Measurements from ENCODE around the gene PIK3R5.
A peak's percentile ranks its signal among the peaks of the same experiment; 100 is the strongest.

Gene PIK3R5, protein sequence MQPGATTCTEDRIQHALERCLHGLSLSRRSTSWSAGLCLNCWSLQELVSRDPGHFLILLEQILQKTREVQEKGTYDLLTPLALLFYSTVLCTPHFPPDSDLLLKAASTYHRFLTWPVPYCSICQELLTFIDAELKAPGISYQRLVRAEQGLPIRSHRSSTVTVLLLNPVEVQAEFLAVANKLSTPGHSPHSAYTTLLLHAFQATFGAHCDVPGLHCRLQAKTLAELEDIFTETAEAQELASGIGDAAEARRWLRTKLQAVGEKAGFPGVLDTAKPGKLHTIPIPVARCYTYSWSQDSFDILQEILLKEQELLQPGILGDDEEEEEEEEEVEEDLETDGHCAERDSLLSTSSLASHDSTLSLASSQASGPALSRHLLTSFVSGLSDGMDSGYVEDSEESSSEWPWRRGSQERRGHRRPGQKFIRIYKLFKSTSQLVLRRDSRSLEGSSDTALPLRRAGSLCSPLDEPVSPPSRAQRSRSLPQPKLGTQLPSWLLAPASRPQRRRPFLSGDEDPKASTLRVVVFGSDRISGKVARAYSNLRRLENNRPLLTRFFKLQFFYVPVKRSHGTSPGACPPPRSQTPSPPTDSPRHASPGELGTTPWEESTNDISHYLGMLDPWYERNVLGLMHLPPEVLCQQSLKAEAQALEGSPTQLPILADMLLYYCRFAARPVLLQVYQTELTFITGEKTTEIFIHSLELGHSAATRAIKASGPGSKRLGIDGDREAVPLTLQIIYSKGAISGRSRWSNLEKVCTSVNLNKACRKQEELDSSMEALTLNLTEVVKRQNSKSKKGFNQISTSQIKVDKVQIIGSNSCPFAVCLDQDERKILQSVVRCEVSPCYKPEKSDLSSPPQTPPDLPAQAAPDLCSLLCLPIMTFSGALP
- total RNA-seq: 154 to 409 (median 275) reads per million in 17 experiments

- peak; percentile 78 to 89 (median 88) for DNase-seq
These were observed at the start of gene PIK3R5 for GRCh38 chr17:8965394-8966168. TSS of gene PIK3R5 (minus strand) at chr17:8965707. CDS start at chr17:8911494, 54,213 bp downstream.

GRCh38 chr17:9011001-9011400, 45.5 kb upstream of the PIK3R5 start:
- DNase-seq: no peak

- DNase-seq: peak in 1 of 4 experiments; percentile 24
These were observed 44.2 kb upstream of the PIK3R5 start for GRCh38 chr17:9009737-9010136.

DNA sequence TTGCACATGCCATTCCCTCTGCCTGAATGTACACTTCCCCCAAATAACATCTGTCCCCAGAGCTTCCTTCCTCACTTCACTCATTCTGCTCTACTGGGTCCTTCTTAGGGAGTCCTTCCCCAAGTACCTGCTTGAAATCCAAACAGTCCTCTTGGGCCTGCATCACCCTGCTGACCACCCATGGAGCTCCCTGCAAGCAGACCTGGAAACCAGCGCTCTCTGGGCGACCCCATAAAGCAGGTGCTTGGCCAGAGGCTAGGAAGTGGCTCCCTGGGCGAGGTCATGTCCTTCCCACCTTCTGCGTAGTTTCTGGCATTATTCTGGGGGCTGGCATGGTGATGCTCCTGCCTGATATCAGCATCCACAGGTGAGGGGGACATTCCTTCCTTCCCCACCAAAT, 43.6 kb upstream of the PIK3R5 start:
- DNase-seq: no peak

DNA sequence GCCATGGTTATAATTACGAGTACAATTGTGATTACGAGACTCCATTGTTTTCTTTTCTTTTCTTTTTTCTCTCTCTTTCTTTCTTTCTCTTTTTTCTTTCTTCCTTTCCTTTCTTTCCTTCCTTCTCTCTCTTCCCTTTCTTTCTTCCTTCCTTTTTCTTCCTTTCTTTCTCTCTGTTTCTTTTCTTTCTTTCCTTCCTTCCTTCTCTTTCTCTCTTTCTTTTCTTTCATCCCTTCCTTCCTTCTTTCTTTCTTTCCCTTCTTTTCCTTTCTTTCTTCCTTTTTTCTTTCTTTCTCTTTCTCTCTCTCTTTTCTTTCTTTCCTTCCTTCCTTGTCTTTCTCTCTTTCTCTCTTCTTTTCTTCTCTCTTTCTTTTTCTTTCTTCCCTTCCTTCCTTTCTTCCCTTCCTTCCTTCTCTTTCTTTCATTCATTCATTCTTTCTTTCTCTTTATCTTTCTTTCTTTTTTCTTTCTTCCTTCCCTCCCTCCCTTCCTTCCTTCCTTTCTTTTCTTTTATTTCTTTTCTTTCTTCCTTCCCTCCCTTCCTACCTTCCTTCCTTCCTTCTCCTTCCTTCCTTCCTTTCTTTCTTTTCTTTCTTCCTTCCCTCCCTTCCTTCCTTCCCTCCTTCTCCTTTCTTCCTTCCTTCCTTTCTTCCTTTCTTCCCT, 41.7 kb upstream of the PIK3R5 start:
- no peak for DNase-seq

DNA sequence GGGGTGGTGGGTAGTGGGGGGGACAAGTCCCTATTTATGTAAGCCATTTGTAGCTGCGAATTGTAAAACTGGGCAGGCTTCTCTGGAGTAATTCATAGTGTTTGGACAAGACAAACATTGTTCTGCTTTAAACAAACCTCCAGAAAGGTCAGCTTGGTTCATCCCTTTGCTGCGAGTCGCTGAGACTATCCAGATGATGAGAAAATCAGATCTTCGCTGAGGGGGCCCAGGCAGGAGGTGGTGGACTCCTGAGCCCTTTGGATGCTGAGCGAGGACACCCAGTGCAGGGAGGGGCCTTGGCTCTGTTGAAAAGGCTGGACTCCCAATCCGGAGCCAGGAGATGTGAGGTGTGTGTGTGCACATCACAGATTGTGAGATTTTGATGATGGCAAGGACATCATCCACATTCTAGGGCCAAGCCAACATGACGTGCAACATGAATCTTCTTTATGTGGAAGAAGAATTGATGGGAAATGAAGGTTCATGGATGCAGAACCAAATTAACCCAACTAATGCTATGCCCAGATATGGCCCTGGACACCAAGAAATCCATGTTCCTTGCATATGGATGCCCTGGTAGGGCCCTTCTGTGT, 40.8 kb upstream of the PIK3R5 start:
- no peak for DNase-seq

- no peak for DNase-seq
These were observed 39.4 kb upstream of the PIK3R5 start for GRCh38 chr17:9004961-9005285.

DNA sequence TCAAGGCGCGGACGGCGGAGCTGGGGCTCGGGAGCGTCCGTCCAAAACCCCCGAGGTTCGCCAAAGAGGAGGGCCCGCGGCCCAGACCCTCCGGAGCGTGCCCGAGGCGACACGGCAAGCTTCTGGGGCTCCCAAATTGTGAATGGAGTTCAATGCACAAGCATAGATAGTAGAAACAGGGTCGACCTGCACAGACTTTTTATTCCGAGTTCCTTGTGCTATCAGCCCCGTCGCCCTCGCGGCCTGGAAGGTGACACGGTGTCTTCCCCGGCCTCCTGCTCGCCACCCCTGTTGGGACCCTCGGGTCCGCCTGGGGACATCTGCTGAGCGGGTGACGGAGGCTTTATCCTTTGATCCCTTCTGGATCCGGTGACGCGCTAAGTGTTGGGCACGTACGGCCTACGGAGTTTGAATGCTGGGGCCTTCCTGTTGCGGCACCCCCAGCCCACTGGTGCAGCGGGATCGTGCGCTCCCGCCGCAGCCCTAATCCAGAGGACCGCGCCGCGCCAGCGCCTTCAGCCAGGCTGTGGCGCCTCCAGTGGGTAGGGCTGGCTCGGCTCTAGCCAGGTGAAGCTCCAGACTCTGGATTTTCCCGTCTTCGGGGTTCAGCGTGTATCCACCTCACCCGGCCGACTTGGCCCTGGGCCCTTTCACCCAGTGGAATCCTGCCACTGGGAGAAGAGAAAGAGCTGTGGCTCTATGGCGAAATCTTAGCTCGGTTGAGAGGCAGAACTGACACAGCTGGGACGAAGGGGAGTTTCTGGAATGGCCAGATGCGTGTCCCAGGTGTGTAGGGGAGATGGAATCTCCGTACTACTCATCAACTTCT, 38.8 kb upstream of the PIK3R5 start:
- DNase-seq: no peak

- DNase-seq: peak in 1 of 4 experiments; percentile 26
These were observed 38.0 kb upstream of the PIK3R5 start for GRCh38 chr17:9003355-9004131.

DNA sequence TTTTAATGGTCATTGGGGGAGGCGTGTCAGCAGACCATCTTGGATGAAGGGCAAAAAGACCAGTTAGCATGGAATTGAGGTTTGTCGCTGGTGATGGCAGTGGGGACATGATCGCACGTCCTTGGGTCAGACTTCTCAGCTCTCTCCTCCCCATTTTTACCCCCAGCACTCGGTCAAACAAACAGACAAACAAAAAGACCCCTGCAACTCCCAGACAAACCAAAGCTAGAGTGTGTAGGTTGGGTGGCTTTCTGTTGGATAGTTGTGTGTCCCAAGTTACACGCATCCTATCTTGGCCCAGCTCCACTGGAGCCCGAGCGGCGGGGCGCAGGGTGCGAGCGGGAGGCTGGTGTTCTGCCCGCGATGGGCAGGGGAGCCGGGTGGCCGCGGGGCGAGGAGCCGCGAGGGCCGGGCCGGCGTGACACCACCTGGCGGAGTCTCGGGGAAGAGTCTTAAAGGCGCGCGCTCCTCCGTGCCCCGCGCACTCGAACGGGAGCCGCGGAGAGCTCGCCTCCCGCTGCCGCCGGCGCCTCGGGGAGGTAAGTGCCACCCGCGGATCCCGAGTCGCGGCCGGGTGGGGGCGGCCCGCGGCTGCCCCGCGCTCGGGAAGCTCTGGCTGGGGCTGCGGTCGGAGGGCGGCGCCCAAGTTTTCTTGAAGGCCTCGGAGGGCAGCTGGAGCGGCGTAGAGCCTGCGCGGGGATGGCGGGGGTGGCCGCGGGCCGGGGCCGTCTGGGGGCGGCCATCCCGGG, 37.3 kb upstream of the PIK3R5 start:
- peak in 2 of 4 experiments; percentile 55 to 67 for DNase-seq

- peak in 3 of 4 experiments; percentile 32 to 58 (median 54) for DNase-seq
These were observed 36.7 kb upstream of the PIK3R5 start for GRCh38 chr17:9002227-9002605.

DNA sequence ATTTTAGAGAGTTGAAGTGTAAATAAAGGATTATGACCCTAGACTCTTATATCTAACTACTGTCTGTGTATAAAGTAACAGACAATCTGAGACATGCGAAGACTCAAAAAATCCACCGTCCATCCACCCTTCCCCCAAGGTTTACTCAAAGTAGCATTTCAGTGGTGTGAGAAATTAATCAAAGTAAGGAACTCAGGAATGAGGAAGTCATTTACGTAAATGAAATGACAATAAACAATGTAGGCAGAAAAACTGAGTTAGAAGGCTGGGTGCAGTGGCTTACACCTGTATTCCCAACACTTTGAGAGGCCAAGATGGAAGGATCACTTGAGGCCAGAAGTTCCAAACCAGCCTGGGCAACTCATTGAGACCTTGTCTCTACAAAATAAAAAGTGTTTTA, 36.1 kb upstream of the PIK3R5 start:
- peak in 1 of 4 experiments; percentile 46 for DNase-seq

DNA sequence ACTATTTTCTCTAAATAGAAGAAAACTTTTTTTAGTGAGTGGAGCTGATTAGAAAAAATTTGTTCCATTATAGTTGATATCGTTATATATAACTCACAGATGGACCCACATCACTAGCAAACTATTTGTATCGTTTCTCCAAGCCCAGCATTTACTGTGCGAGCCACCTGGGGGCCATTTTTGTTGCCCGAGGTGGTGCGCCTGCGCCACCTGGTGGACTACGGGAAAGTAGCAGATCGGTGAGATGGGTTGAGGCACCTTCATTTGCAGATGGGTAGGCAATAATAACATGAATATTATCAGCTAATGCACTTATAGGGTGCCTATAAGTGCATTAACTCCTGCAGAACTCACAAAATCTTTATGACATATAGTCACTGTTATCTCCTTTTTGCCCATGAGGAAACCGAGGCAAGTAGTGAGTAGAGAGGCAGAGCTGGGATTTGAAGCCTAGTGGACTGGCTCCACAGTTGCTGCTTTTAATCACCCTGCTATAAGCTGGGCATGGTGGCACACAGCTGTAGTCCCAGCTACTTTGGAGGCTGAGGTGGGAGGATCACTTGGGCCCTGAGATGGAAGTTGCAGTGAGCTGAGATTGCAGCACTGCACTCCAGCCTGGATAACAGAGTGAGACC, 32.6 kb upstream of the PIK3R5 start:
- DNase-seq: peak; percentile 78 to 89 (median 87)

- DNase-seq: no peak
These were observed 30.2 kb upstream of the PIK3R5 start for GRCh38 chr17:8995711-8996110.

DNA sequence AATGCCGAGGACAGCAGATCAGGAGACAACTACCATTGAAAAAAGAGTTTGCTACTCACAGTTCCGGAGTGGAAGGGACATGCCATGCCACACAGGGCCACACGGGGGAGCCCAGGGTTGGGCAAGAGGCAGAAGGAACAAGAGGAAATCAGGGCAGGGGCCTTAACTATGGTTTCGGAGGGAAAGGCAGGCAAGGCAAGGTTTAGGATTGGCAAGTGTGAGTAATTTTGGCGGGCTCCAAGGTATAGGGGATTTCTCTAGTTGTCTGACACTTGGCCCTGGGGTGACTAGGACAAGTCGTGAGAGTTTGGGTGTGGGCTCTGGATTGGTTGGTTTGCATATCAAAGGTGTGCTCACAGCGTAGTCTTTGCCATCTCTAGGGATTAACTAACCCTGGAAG, 28.8 kb upstream of the PIK3R5 start:
- peak; percentile 69 to 82 (median 76) for DNase-seq

GRCh38 chr17:8991514-8992285, 26.2 kb upstream of the PIK3R5 start:
- DNase-seq: peak; percentile 79 to 89 (median 84)

- peak in 1 of 4 experiments; percentile 15 for DNase-seq
These were observed 22.9 kb upstream of the PIK3R5 start for GRCh38 chr17:8988263-8988935.
